ACC112 (cell line): ENCODE measurements around the gene HPCAL4.
A peak's percentile ranks its signal among the peaks of the same experiment; 100 is the strongest.

Experiments
- H2AFZ ChIP-seq: fragments of 200-600 bp; sonication (generic); one replicate; pipeline ENCODE4 v1.6.0; 2017; ENCODE audit warnings: antibody characterized with exemption, low read length; ENCODE audit not compliant: unreplicated experiment
- H3K27ac ChIP-seq: fragments of 200-600 bp; sonication (generic); 2 replicates; pipeline ENCODE4 v1.5.1; 2014; ENCODE audit warnings: low read depth, mild to moderate bottlenecking, antibody characterized with exemption, low read length, moderate library complexity
- H3K27me3 ChIP-seq: fragments of 200-600 bp; sonication (generic); 2 replicates; pipeline ENCODE4 v1.6.1; 2014; ENCODE audit warnings: mild to moderate bottlenecking, antibody characterized with exemption, low read length, moderate library complexity, mixed read lengths; ENCODE audit not compliant: insufficient read depth
- H3K36me3 ChIP-seq: fragments of 200-600 bp; sonication (generic); 2 replicates; pipeline ENCODE4 v1.6.1; 2016; ENCODE audit warnings: mild to moderate bottlenecking, antibody characterized with exemption, low read length, moderate library complexity, mixed read lengths; ENCODE audit not compliant: insufficient read depth
- H3K4me1 ChIP-seq: fragments of 200-600 bp; sonication (generic); one replicate; pipeline ENCODE4 v1.6.1; 2016; ENCODE audit warnings: low read length, mixed read lengths; ENCODE audit not compliant: insufficient read depth, unreplicated experiment, control insufficient read depth
- H3K4me3 ChIP-seq: fragments of 200-600 bp; sonication (generic); 2 replicates; pipeline ENCODE4 v1.5.1; 2014; ENCODE audit warnings: mild to moderate bottlenecking, low read depth, low read length
- H3K79me2 ChIP-seq: fragments of 200-600 bp; sonication (generic); one replicate; pipeline ENCODE4 v1.6.0; 2016; ENCODE audit warnings: low read length; ENCODE audit not compliant: control insufficient read depth, unreplicated experiment, insufficient read depth

Gene HPCAL4

GRCh38 chr1:39677645-39678044 is 13.6 kb downstream of the HPCAL4 start:
- no peaks in the 10 kb centered on the region for H3K79me2 ChIP-seq
- no peak overlapping the region for H2AFZ ChIP-seq
- H3K4me3 ChIP-seq: no peak overlapping the region
- H3K27ac ChIP-seq: no peak overlapping the region
- no peaks in the 10 kb centered on the region for H3K36me3 ChIP-seq
- peaks cover 27% of the 10 kb centered on the region for H3K27me3 ChIP-seq
- peaks cover 2% of the 10 kb centered on the region for H3K4me1 ChIP-seq

GRCh38 chr1:39676948-39677548 is 14.2 kb downstream of the HPCAL4 start:
- peaks cover 21% of the 10 kb centered on the region for H3K27me3 ChIP-seq

GRCh38 chr1:39675220-39675619 is 16.0 kb downstream of the HPCAL4 start:
- Histone ChIP-seq H3K27me3 (peaks cover 19% of the 10 kb centered on the region), H2AFZ (no peak overlapping the region), H3K36me3 (no peaks in the 10 kb centered on the region), H3K4me3 (no peak overlapping the region), H3K27ac (no peak overlapping the region), H3K4me1 (peaks cover 2% of the 10 kb centered on the region), H3K79me2 (no peaks in the 10 kb centered on the region)

More at GRCh38 chr1:39676948-39677548, 14.2 kb downstream of the HPCAL4 start:
- Histone ChIP-seq H3K4me1 (peaks cover 2% of the 10 kb centered on the region), H3K79me2 (no peaks in the 10 kb centered on the region), H3K4me3 (no peak overlapping the region), H2AFZ (no peak overlapping the region), H3K27ac (no peak overlapping the region), H3K36me3 (no peaks in the 10 kb centered on the region)

- no peaks in the 10 kb centered on the region for H3K36me3 ChIP-seq
- H3K27me3 ChIP-seq: peaks cover 16% of the 10 kb centered on the region
These were observed 18.0 kb downstream of the HPCAL4 start for GRCh38 chr1:39673215-39673614.

GRCh38 chr1:39672551-39672947 is 18.7 kb downstream of the HPCAL4 start:
- Histone ChIP-seq H3K79me2 (no peaks in the 10 kb centered on the region), H3K36me3 (no peaks in the 10 kb centered on the region), H3K4me1 (peaks cover 2% of the 10 kb centered on the region), H3K27ac (no peak overlapping the region), H3K27me3 (peaks cover 23% of the 10 kb centered on the region), H2AFZ (no peak overlapping the region), H3K4me3 (peak overlapping the region; percentile 71)

More at GRCh38 chr1:39673215-39673614, 18.0 kb downstream of the HPCAL4 start:
- Histone ChIP-seq H3K27ac (no peak overlapping the region), H3K4me1 (peaks cover 2% of the 10 kb centered on the region), H2AFZ (no peak overlapping the region), H3K79me2 (no peaks in the 10 kb centered on the region), H3K4me3 (no peak overlapping the region)

GRCh38 chr1:39671793-39672550 is 19.3 kb downstream of the HPCAL4 start, which contains the start of gene NT5C1A:
NT5C1A (minus strand) TSS chr1:39672107; CDS start chr1:39672038, 69 bp downstream.
- Histone ChIP-seq H3K4me3 (peak within 1 kb of the TSS; percentile 71), H2AFZ (peak within 1 kb of the TSS; percentile 6), H3K4me1 (no peaks in the 10 kb centered on the region), H3K27ac (no peak within 1 kb of the TSS), H3K27me3 (peaks cover 28% of the 10 kb centered on the region), H3K79me2 (no peaks in the 10 kb centered on the region), H3K36me3 (no peaks in the 10 kb centered on the region)

- no peaks in the 10 kb centered on the region for H3K36me3 ChIP-seq
- no peak overlapping the region for H3K27ac ChIP-seq
- peak overlapping the region; percentile 6 for H2AFZ ChIP-seq
- H3K4me1 ChIP-seq: no peaks in the 10 kb centered on the region
- H3K27me3 ChIP-seq: peaks cover 34% of the 10 kb centered on the region
- no peaks in the 10 kb centered on the region for H3K79me2 ChIP-seq
- peak overlapping the region; percentile 71 for H3K4me3 ChIP-seq
These were observed 19.8 kb downstream of the HPCAL4 start for GRCh38 chr1:39671433-39671792.

- no peak overlapping the region for H3K27ac ChIP-seq
- no peak overlapping the region for H3K4me3 ChIP-seq
- no peaks in the 10 kb centered on the region for H3K36me3 ChIP-seq
- no peaks in the 10 kb centered on the region for H3K79me2 ChIP-seq
- H3K27me3 ChIP-seq: peaks cover 41% of the 10 kb centered on the region
- no peak overlapping the region for H2AFZ ChIP-seq
- H3K4me1 ChIP-seq: no peaks in the 10 kb centered on the region
These were observed 20.5 kb downstream of the HPCAL4 start for GRCh38 chr1:39670689-39671088.

- no peak overlapping the region for H3K27ac ChIP-seq
- no peaks in the 10 kb centered on the region for H3K36me3 ChIP-seq
- peaks cover 42% of the 10 kb centered on the region for H3K27me3 ChIP-seq
- H3K4me1 ChIP-seq: no peaks in the 10 kb centered on the region
- H3K4me3 ChIP-seq: no peak overlapping the region
- no peak overlapping the region for H2AFZ ChIP-seq
- no peaks in the 10 kb centered on the region for H3K79me2 ChIP-seq
These were observed 22.3 kb downstream of the HPCAL4 start for GRCh38 chr1:39668894-39669293.

- H2AFZ ChIP-seq: no peak overlapping the region
- no peaks in the 10 kb centered on the region for H3K36me3 ChIP-seq
- H3K79me2 ChIP-seq: no peaks in the 10 kb centered on the region
- peaks cover 42% of the 10 kb centered on the region for H3K27me3 ChIP-seq
- H3K27ac ChIP-seq: no peak overlapping the region
- H3K4me3 ChIP-seq: no peak overlapping the region
- H3K4me1 ChIP-seq: no peaks in the 10 kb centered on the region
These were observed 23.1 kb downstream of the HPCAL4 start for GRCh38 chr1:39668111-39668510.

GRCh38 chr1:39666772-39667171 is 24.5 kb downstream of the HPCAL4 start:
- H3K4me3 ChIP-seq: no peak overlapping the region
- H2AFZ ChIP-seq: no peak overlapping the region
- H3K27me3 ChIP-seq: peaks cover 44% of the 10 kb centered on the region
- H3K36me3 ChIP-seq: no peaks in the 10 kb centered on the region
- no peaks in the 10 kb centered on the region for H3K4me1 ChIP-seq
- no peaks in the 10 kb centered on the region for H3K79me2 ChIP-seq
- H3K27ac ChIP-seq: no peak overlapping the region
